CD4-positive, alpha-beta T cell (primary cell): ENCODE measurements around the gene OTUD5. TPM values are rescaled to one million over a fixed set of nuclear protein-coding genes. Genes with fewer than 3 reads are reported as not detected.

Experiments used
- ATAC-seq: fragments of 200-7000 bp; cut with Tn5 transposase; one replicate; pipeline ENCODE4 v1.10.0; 2022; ENCODE audit warnings: mild to moderate bottlenecking; ENCODE audit not compliant: poor library complexity
- CTCF ChIA-PET: fragments of 350-600 bp; sonication (Branson Sonifier 250); formaldehyde crosslinking; loops from one replicate; lab custom pipeline; 2021; ENCODE audit warnings: antibody characterized with exemption, inconsistent platforms; lab: Charles Lee
- POLR2A ChIA-PET: fragments of 350-600 bp; sonication (Branson Sonifier 250); formaldehyde crosslinking; loops from one replicate; lab custom pipeline; 2021; ENCODE audit warnings: antibody characterized with exemption, inconsistent platforms; lab: Charles Lee
- DNase-seq, 14 experiments: peaks; one replicate each; pipeline ENCODE4 v3.0.0-alpha.2; 2013 to 2020; ENCODE audit warnings: mixed read lengths in 2 of 14
- H3K27ac ChIP-seq, 2 donors: one replicate each; pipeline versions ENCODE4 v1.5.1 to v1.7.0; 2013; ENCODE audit warnings: low read length in 2 of 2, low read depth in 1 of 2, mild to moderate bottlenecking in 1 of 2
- H3K27me3 ChIP-seq, 2 experiments: 1 replicate in 1 of 2; 2 replicates in 1 of 2; pipeline versions ENCODE4 v1.6.1 to v1.7.0; 2013; ENCODE audit warnings: low read length in 2 of 2, control low read depth in 1 of 2, mild to moderate bottlenecking in 1 of 2, moderate library complexity in 1 of 2; ENCODE audit not compliant: insufficient read depth in 2 of 2, control insufficient read depth in 1 of 2
- H3K36me3 ChIP-seq: one replicate; pipeline ENCODE4 v1.6.1; 2013; ENCODE audit warnings: low read length, control low read depth; ENCODE audit not compliant: insufficient read depth
- H3K4me1 ChIP-seq: one replicate; pipeline ENCODE4 v1.6.1; 2013; ENCODE audit warnings: low read length, control low read depth; ENCODE audit not compliant: insufficient read depth
- H3K4me3 ChIP-seq: one replicate; pipeline ENCODE4 v1.5.1; 2013; ENCODE audit warnings: mild to moderate bottlenecking, low read length, moderate library complexity
- H3K9me3 ChIP-seq, 2 experiments: 1 replicate in 1 of 2; 2 replicates in 1 of 2; pipeline versions ENCODE4 v1.6.1 to v1.7.0; 2013; ENCODE audit warnings: low read length in 2 of 2, mild to moderate bottlenecking in 2 of 2, control low read depth in 1 of 2, moderate library complexity in 1 of 2; ENCODE audit not compliant: control insufficient read depth in 1 of 2, insufficient read depth in 1 of 2
- H3K27ac Mint-ChIP-seq: one replicate; pipeline ENCODE4 v1.8.0; 2020; ENCODE audit warnings: mixed read lengths
- H3K27me3 Mint-ChIP-seq: one replicate; pipeline ENCODE4 v1.8.0; 2021; ENCODE audit warnings: mixed read lengths
- H3K36me3 Mint-ChIP-seq: one replicate; pipeline ENCODE4 v1.8.0; 2021; ENCODE audit warnings: low read depth, mixed read lengths
- H3K4me1 Mint-ChIP-seq: one replicate; pipeline ENCODE4 v1.8.0; 2021; ENCODE audit warnings: low read depth, mixed read lengths
- H3K4me3 Mint-ChIP-seq: one replicate; pipeline ENCODE4 v1.8.0; 2020; ENCODE audit warnings: mild to moderate bottlenecking, mixed read lengths
- H3K9me3 Mint-ChIP-seq: one replicate; pipeline ENCODE4 v1.8.0; 2020; ENCODE audit warnings: mixed read lengths
- intact Hi-C, 2 experiments: fragments of 100-400 bp; cut with DNase I in 1 of 2; cut with micrococcal nuclease in 1 of 2; formaldehyde crosslinking; loops; one replicate each; pipeline versions ENCODE4 v1.15.1 to v1.9.0; 2023 to 2025; cut with DNase I, micrococcal nuclease
- polyA plus RNA-seq, 2 donors: library from polyadenylated mRNA; unstranded; fragments of 120-200 nt; gene quantifications; one replicate each; pipeline ENCODE4 v1.2.1, GENCODE V29; 2013
- total RNA-seq, 174 experiments: library from RNA in 2 of 174; stranded (reverse) in 2 of 174; gene quantifications; one replicate each; pipeline ENCODE4 v1.2.3 and lab custom pipeline; 2021 to 2026
- TF ChIP-seq, protein P1 (sequence below): fragments of 200-600 bp; IDR thresholded peaks from one replicate; pipeline ENCODE4 v1.8.0; 2022; ENCODE audit warnings: antibody characterized with exemption, mild to moderate bottlenecking

OTUD5 gene, protein sequence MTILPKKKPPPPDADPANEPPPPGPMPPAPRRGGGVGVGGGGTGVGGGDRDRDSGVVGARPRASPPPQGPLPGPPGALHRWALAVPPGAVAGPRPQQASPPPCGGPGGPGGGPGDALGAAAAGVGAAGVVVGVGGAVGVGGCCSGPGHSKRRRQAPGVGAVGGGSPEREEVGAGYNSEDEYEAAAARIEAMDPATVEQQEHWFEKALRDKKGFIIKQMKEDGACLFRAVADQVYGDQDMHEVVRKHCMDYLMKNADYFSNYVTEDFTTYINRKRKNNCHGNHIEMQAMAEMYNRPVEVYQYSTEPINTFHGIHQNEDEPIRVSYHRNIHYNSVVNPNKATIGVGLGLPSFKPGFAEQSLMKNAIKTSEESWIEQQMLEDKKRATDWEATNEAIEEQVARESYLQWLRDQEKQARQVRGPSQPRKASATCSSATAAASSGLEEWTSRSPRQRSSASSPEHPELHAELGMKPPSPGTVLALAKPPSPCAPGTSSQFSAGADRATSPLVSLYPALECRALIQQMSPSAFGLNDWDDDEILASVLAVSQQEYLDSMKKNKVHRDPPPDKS
- total RNA-seq: 10 to 100 TPM; 81.3 to 92.1 TPM
- 61.2 TPM for polyA plus RNA-seq (2013, experiment 1 of 2)
- 102 TPM for polyA plus RNA-seq (2013, experiment 2 of 2)
- total RNA-seq (lab: John Stamatoyannopoulos, UW): 31.7 to 135 (median 94.8) reads per million in 172 experiments

DNA sequence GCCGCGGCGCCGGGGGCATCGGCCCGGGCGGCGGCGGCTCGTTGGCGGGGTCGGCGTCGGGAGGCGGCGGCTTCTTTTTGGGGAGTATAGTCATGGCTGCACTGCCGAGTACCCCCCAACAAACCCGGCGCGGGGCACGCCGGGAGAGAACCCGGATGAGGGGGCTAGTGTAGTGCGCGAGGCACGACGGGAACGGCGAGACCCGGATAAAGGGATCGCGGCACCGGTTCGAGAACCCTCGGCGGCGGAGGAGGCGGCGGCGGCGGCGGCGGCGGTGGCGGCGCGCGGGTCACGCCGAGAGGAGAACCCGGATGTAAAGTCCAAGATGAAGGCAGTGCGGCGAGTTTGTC is at the start of gene OTUD5:
Gene OTUD5, minus strand, starts transcription at position 131 of the 350 bp plus-strand sequence. Its CDS starts 37 bp downstream, at position 94.
- intact Hi-C loops: loop anchor here (1.0 to 10.0 kb wide), 7 partner anchors 40 to 360 kb away; partner anchors contain the start of genes HDAC6 (in 2 of the 2), GRIPAP1 (in 1 of the 2), PIM2 (in 1 of the 2) and TFE3 (in 1 of the 2)
- Histone ChIP-seq H3K27me3 (no peaks in the 10 kb centered on the region), H3K27ac (peak within 1 kb of the TSS; percentile 93 to 98), H3K9me3 (no peaks in the 10 kb centered on the region), H3K4me3 (peak within 1 kb of the TSS; percentile 70), H3K4me1 (peaks cover 60% of the 10 kb centered on the region), H3K36me3 (peaks cover 31% of the 10 kb centered on the region)
- Mint-ChIP-seq H3K27me3 (no peaks in the 10 kb centered on the region), H3K4me3 (peak within 1 kb of the TSS; percentile 99), H3K9me3 (no peaks in the 10 kb centered on the region), H3K27ac (peak within 1 kb of the TSS; percentile 99), H3K36me3 (peaks cover 53% of the 10 kb centered on the region), H3K4me1 (peaks cover 56% of the 10 kb centered on the region)
- CTCF ChIA-PET: interaction anchor here (1.7 kb wide), 1 partner anchor 66 kb away, joined by 4 read pairs; no protein-coding TSS in a partner anchor
- TF ChIP-seq, protein P1, sequence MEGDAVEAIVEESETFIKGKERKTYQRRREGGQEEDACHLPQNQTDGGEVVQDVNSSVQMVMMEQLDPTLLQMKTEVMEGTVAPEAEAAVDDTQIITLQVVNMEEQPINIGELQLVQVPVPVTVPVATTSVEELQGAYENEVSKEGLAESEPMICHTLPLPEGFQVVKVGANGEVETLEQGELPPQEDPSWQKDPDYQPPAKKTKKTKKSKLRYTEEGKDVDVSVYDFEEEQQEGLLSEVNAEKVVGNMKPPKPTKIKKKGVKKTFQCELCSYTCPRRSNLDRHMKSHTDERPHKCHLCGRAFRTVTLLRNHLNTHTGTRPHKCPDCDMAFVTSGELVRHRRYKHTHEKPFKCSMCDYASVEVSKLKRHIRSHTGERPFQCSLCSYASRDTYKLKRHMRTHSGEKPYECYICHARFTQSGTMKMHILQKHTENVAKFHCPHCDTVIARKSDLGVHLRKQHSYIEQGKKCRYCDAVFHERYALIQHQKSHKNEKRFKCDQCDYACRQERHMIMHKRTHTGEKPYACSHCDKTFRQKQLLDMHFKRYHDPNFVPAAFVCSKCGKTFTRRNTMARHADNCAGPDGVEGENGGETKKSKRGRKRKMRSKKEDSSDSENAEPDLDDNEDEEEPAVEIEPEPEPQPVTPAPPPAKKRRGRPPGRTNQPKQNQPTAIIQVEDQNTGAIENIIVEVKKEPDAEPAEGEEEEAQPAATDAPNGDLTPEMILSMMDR: no peak
- ATAC-seq (peak; percentile 33), DNase-seq (peak in 13 of 14 experiments; percentile 55 to 87 (median 72))
- POLR2A ChIA-PET: interaction anchor here (1.2 to 5.4 kb wide), 31 partner anchors 9 to 1740 kb away, joined by 3 to 150 read pairs (median 12); partner anchors contain the start of genes GRIPAP1, HDAC6, KCND1 and PIM2

DNA sequence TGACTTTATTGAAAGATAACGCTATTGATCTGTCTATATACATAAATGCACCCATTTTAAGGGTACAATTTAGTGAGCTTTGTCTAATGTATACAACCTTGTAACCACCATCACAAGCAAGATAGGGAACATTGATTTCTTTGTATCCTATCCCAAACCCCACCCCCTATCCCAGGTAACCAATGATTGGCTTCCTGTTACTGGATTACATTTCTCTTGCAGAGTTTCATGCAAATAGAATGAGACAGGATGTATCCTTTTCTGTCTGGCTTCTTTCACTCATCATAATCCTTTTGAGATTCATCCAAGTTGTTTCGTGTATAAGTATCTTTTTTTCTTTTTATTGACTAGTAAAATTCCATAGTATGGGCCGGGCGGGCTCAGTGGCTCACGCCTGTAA is 46.3 kb upstream of the OTUD5 start:
- Mint-ChIP-seq H3K27ac (peak overlapping the region; percentile 49), H3K36me3 (peaks cover 18% of the 10 kb centered on the region), H3K27me3 (no peaks in the 10 kb centered on the region), H3K4me1 (peaks cover 22% of the 10 kb centered on the region), H3K4me3 (peak overlapping the region; percentile 69), H3K9me3 (no peaks in the 10 kb centered on the region)
- ChIA-PET CTCF (no interaction called here), POLR2A (no interaction called here)
- intact Hi-C loops: loop anchor here (2.0 to 5.0 kb wide), 3 partner anchors 39 to 119 kb away; partner anchors contain the start of genes GPKOW (in 1 of the 2), OTUD5 (in 1 of the 2) and TFE3 (in 1 of the 2)
- Histone ChIP-seq H3K9me3 (no peaks in the 10 kb centered on the region), H3K27ac (no peak overlapping the region), H3K4me1 (peaks cover 27% of the 10 kb centered on the region), H3K27me3 (no peaks in the 10 kb centered on the region), H3K36me3 (peaks cover 4% of the 10 kb centered on the region), H3K4me3 (no peak overlapping the region)
- ATAC-seq (no peak), DNase-seq (no peak)
- TF ChIP-seq, protein P1: no peak
